ENCODE results near the gene OR3A1.
A peak's percentile ranks its signal among the peaks of the same experiment; 100 is the strongest.
"Not testable (repeated sequence)": the region's sequence is repeated elsewhere in the genome, so short reads cannot be mapped to it uniquely, and the experiment has no call there.

The OR3A1 gene

GRCh38 chr17:3298260-3298659 lies at the start of gene OR3A1:
Gene OR3A1 (minus strand): TSS chr17:3298360. CDS start chr17:3292582, 5,778 bp downstream.
- DNase-seq, result no peak

- DNase-seq, result not testable (repeated sequence)
These were observed 44.6 kb upstream of the OR3A1 start for GRCh38 chr17:3342782-3343181.

- no peak for DNase-seq
These were observed 37.7 kb upstream of the OR3A1 start for GRCh38 chr17:3335876-3336275.

- DNase-seq, result no peak
These were observed 20.2 kb upstream of the OR3A1 start for GRCh38 chr17:3318336-3318735.

- DNase-seq, result no peak
These were observed 18.7 kb upstream of the OR3A1 start for GRCh38 chr17:3316836-3317235.

- DNase-seq, result no peak
These were observed 10.4 kb upstream of the OR3A1 start for GRCh38 chr17:3308603-3309002.

GRCh38 chr17:3295632-3296031 lies 2.5 kb downstream of the OR3A1 start:
- no peak for DNase-seq

GRCh38 chr17:3293548-3293947 lies 4.6 kb downstream of the OR3A1 start:
- not testable (repeated sequence) for DNase-seq

GRCh38 chr17:3282901-3283300 lies 15.3 kb downstream of the OR3A1 start:
- no peak for DNase-seq

GRCh38 chr17:3276126-3276525 lies 22.0 kb downstream of the OR3A1 start:
- DNase-seq, result peak; percentile 46

- DNase-seq, result peak; percentile 80
These were observed 26.9 kb downstream of the OR3A1 start for GRCh38 chr17:3271072-3271848.

GRCh38 chr17:3260600-3260999 lies 37.6 kb downstream of the OR3A1 start:
- no peak for DNase-seq

GRCh38 chr17:3260163-3260562 lies 38.0 kb downstream of the OR3A1 start:
- DNase-seq, result no peak

GRCh38 chr17:3256575-3256974 lies 41.6 kb downstream of the OR3A1 start:
- DNase-seq, result no peak

GRCh38 chr17:3249013-3249412 lies 49.1 kb downstream of the OR3A1 start:
- not testable (repeated sequence) for DNase-seq

GRCh38 chr17:3244841-3245240 lies 53.3 kb downstream of the OR3A1 start:
- DNase-seq, result peak; percentile 49

- not testable (repeated sequence) for DNase-seq
These were observed 57.1 kb downstream of the OR3A1 start for GRCh38 chr17:3241044-3241443.
